Measurements from ENCODE around the gene RALY. TPM values are rescaled to one million over a fixed set of nuclear protein-coding genes. Genes with fewer than 3 reads are reported as not detected.

RALY gene
- total RNA-seq, 1 experiment from 2014 or later: 185 TPM

- ChIA-PET POLR2A (ENCODE audit: low non-redundant PET) (no interaction called here), CTCF (no interaction called here)
- Histone ChIP-seq H3K4me3 (ENCODE audit: low read depth, low read length, poor library complexity, severe bottlenecking) (no peak overlapping the region), H3K27ac (ENCODE audit: low read depth, low read length, poor library complexity, severe bottlenecking) (no peak overlapping the region), H3K4me1 (ENCODE audit: insufficient read depth, low read length, poor library complexity, severe bottlenecking) (no peaks in the 10 kb centered on the region), H3K9me3 (ENCODE audit: low read depth, low read length, poor library complexity, severe bottlenecking) (no peaks in the 10 kb centered on the region), H3K36me3 (ENCODE audit: insufficient read depth, low read length, poor library complexity, severe bottlenecking) (no peaks in the 10 kb centered on the region), H3K27me3 (replicated peaks; ENCODE audit: insufficient read depth, low read depth, low read length, poor library complexity) (no peaks in the 10 kb centered on the region)
- TF ChIP-seq EZH2 (IDR thresholded peaks at IDR 0.05; ENCODE audit: borderline replicate concordance, low read depth, low read length, poor library complexity, severe bottlenecking): no peak
- no peak for TF ChIP-seq CTCF (conservative IDR thresholded peaks at IDR 0.05; ENCODE audit: low read depth, low read length)
- DNase-seq (ENCODE audit: low spot score): no peak
- BruUV-seq (replicated peaks): no TSS peak
- intact Hi-C loops (cut with micrococcal nuclease; ENCODE audit: unreplicated experiment): no loop called here
Observed at GRCh38 chr20:33976959-33977358, 16.8 kb upstream of the RALY start.

- POLR2A ChIA-PET (ENCODE audit: low non-redundant PET): no interaction called here
- Histone ChIP-seq H3K9me3 (ENCODE audit: low read depth, low read length, poor library complexity, severe bottlenecking) (no peaks in the 10 kb centered on the region), H3K4me3 (ENCODE audit: low read depth, low read length, poor library complexity, severe bottlenecking) (no peak overlapping the region), H3K36me3 (ENCODE audit: insufficient read depth, low read length, poor library complexity, severe bottlenecking) (no peaks in the 10 kb centered on the region), H3K4me1 (ENCODE audit: insufficient read depth, low read length, poor library complexity, severe bottlenecking) (no peaks in the 10 kb centered on the region), H3K27ac (ENCODE audit: low read depth, low read length, poor library complexity, severe bottlenecking) (no peak overlapping the region), H3K27me3 (replicated peaks; ENCODE audit: insufficient read depth, low read depth, low read length, poor library complexity) (no peaks in the 10 kb centered on the region)
- intact Hi-C loops (cut with micrococcal nuclease; ENCODE audit: unreplicated experiment): no loop called here
- no TSS peak for BruUV-seq (replicated peaks)
- CTCF ChIA-PET: no interaction called here
- no peak for TF ChIP-seq CTCF (conservative IDR thresholded peaks at IDR 0.05; ENCODE audit: low read depth, low read length)
- TF ChIP-seq EZH2 (IDR thresholded peaks at IDR 0.05; ENCODE audit: borderline replicate concordance, low read depth, low read length, poor library complexity, severe bottlenecking): no peak
- no peak for DNase-seq (ENCODE audit: low spot score)
Observed at GRCh38 chr20:33977535-33977934, 16.2 kb upstream of the RALY start.

- intact Hi-C loops (cut with micrococcal nuclease; ENCODE audit: unreplicated experiment): no loop called here
- DNase-seq (ENCODE audit: low spot score): no peak
- TF ChIP-seq EZH2 (IDR thresholded peaks at IDR 0.05; ENCODE audit: borderline replicate concordance, low read depth, low read length, poor library complexity, severe bottlenecking) (no peak), CTCF (conservative IDR thresholded peaks at IDR 0.05; ENCODE audit: low read depth, low read length) (no peak)
- no peak overlapping the region for H3K27ac ChIP-seq (ENCODE audit: low read depth, low read length, poor library complexity, severe bottlenecking)
- H3K4me3 ChIP-seq (ENCODE audit: low read depth, low read length, poor library complexity, severe bottlenecking): no peak overlapping the region
- H3K36me3 ChIP-seq (ENCODE audit: insufficient read depth, low read length, poor library complexity, severe bottlenecking): no peaks in the 10 kb centered on the region
- no peaks in the 10 kb centered on the region for H3K27me3 ChIP-seq (replicated peaks; ENCODE audit: insufficient read depth, low read depth, low read length, poor library complexity)
- ChIA-PET POLR2A (ENCODE audit: low non-redundant PET) (no interaction called here), CTCF (no interaction called here)
- BruUV-seq (replicated peaks): no TSS peak
- no peaks in the 10 kb centered on the region for H3K9me3 ChIP-seq (ENCODE audit: low read depth, low read length, poor library complexity, severe bottlenecking)
- H3K4me1 ChIP-seq (ENCODE audit: insufficient read depth, low read length, poor library complexity, severe bottlenecking): no peaks in the 10 kb centered on the region
Observed at GRCh38 chr20:33979094-33979493, 14.6 kb upstream of the RALY start.
